Measurements from ENCODE around the gene FRMD1. TPM values are rescaled to one million over a fixed set of nuclear protein-coding genes. Genes with fewer than 3 reads are reported as not detected.

Gene FRMD1
- total RNA-seq, 1 donor from 2014 or later = not detected

- no peak overlapping the region for H3K27ac Mint-ChIP-seq
- no peaks in the 10 kb centered on the region for H3K4me1 Mint-ChIP-seq (ENCODE audit: low read depth)
- no peaks in the 10 kb centered on the region for H3K36me3 Mint-ChIP-seq (ENCODE audit: low read depth)
- H3K27me3 Mint-ChIP-seq (ENCODE audit: insufficient read depth) = no peaks in the 10 kb centered on the region
- peaks cover 26% of the 10 kb centered on the region for H3K9me3 Mint-ChIP-seq
- intact Hi-C loops (cut with micrococcal nuclease) = no loop called here
- DNase-seq (ENCODE audit: low spot score) = no peak
- H3K4me3 Mint-ChIP-seq = no peak overlapping the region
Measured at GRCh38 chr6:168007592-168008338, 71.2 kb downstream of the FRMD1 start.

GRCh38 chr6:168005796-168006195, 73.2 kb downstream of the FRMD1 start:
- Mint-ChIP-seq H3K4me1 (ENCODE audit: low read depth) (no peaks in the 10 kb centered on the region), H3K9me3 (peaks cover 14% of the 10 kb centered on the region), H3K27me3 (ENCODE audit: insufficient read depth) (no peaks in the 10 kb centered on the region), H3K36me3 (ENCODE audit: low read depth) (no peaks in the 10 kb centered on the region), H3K4me3 (no peak overlapping the region), H3K27ac (no peak overlapping the region)
- DNase-seq (ENCODE audit: low spot score) = no peak
- intact Hi-C loops (cut with micrococcal nuclease) = no loop called here

GRCh38 chr6:168004945-168005344, 74.1 kb downstream of the FRMD1 start:
- no peaks in the 10 kb centered on the region for H3K36me3 Mint-ChIP-seq (ENCODE audit: low read depth)
- no peaks in the 10 kb centered on the region for H3K4me1 Mint-ChIP-seq (ENCODE audit: low read depth)
- H3K27ac Mint-ChIP-seq = no peak overlapping the region
- no peak for DNase-seq (ENCODE audit: low spot score)
- intact Hi-C loops (cut with micrococcal nuclease) = no loop called here
- no peaks in the 10 kb centered on the region for H3K27me3 Mint-ChIP-seq (ENCODE audit: insufficient read depth)
- no peak overlapping the region for H3K4me3 Mint-ChIP-seq
- peaks cover 9% of the 10 kb centered on the region for H3K9me3 Mint-ChIP-seq

DNA sequence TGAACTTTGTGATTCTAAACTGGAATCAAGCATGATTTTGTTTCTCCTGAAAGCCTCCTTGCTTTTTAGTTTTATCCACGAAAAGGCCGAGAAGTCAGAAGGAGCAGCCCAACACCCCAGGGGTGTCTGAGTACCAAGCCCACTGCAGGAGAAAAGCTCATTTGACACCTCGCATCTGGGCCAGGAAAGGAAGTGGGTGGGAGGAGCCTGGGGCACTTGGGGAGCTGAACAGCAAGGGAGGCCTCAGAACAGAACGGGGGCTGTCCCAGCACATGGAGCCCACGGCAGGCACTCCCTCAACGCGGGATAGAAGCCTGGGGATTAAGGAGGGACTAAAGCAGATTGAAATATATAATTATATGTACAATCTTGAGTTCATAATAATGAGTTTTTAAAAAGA, 75.0 kb downstream of the FRMD1 start:
- intact Hi-C loops (cut with micrococcal nuclease) = no loop called here

More for the DNA sequence above, 75.0 kb downstream of the FRMD1 start:
- H3K27ac Mint-ChIP-seq = no peak overlapping the region
- DNase-seq (ENCODE audit: low spot score) = no peak
- peaks cover 4% of the 10 kb centered on the region for H3K9me3 Mint-ChIP-seq
- H3K27me3 Mint-ChIP-seq (ENCODE audit: insufficient read depth) = no peaks in the 10 kb centered on the region
- H3K4me3 Mint-ChIP-seq = no peak overlapping the region
- no peaks in the 10 kb centered on the region for H3K4me1 Mint-ChIP-seq (ENCODE audit: low read depth)
- H3K36me3 Mint-ChIP-seq (ENCODE audit: low read depth) = no peaks in the 10 kb centered on the region

Other genes with a start within 250 kb of the FRMD1 start
- not detected in 2 replicates for gene KIF25, start 81.5 kb downstream of the FRMD1 start, total RNA-seq
- 2.1 and 2.3 TPM in 2 replicates for gene DACT2, start 240.6 kb upstream of the FRMD1 start, total RNA-seq

Measured in activated T-helper 1 cell treated with anti-CD3 and anti-CD28 coated beads, Interleukin-12 subunit alpha, Interleukin-12 subunit beta, Interleukin-2, Interleukin-4 antibody, amounts not matched to agents 30 ng/mL and 10 ng/mL and 1 ng/mL, durations not matched to agents 14 hours and 24 hours and 36 hours (primary cell).